HG03571 (cell line): ENCODE results near the gene CAMK2A.

Experiments used
- ATAC-seq: cut with Tn5 transposase; IDR thresholded peaks from one replicate; pipeline ENCODE4 v1.9.1; 2021; ENCODE audit not compliant: unreplicated experiment

CAMK2A gene

DNA sequence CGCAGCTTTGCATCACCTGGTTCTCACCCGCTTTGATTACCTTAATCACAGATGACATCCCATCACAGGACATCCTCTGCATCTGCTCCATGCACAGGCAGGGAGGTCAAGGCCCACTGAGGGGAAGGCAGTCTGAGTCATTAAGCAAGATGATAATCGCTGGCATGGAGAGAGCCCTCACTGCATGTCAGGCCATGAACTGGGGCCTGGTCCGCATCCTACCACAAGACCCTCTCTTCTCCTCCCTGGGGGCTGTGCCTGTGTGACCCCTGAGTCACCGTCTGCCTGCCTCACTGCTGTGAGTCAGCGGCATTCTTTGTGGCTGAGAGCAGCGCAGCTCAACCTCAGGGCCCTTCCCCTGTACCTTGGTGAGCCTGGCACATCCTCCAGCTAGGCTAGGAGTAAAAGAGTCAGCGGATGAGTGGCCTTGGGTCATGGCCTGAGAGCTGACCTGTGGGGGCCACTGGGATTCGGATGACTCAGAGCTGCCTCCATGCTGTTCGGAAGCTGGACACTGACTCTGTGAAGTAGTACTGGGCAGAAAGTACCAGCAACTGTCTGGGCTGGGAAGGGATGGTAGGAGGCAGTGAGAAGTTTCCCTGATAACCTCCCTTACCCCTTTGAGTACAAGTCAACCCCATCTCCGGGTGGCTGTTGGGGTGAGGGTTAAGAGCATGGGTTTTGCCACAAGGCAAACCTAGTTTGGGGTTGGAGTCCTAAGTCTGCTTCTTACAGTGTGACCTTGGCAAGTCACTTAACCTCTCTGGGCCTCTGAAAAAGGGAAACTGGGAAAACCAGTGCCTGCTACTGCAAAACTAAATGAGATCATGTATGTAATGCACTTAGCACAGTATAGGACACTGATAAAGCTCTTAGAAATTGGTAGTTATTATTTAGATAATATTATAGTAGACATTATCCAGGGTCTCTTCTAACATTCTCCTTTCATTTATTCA is 27.8 kb upstream of the CAMK2A start:
- ATAC-seq: no peak

GRCh38 chr5:150316320-150316719 is 26.7 kb upstream of the CAMK2A start:
- ATAC-seq: no peak

DNA sequence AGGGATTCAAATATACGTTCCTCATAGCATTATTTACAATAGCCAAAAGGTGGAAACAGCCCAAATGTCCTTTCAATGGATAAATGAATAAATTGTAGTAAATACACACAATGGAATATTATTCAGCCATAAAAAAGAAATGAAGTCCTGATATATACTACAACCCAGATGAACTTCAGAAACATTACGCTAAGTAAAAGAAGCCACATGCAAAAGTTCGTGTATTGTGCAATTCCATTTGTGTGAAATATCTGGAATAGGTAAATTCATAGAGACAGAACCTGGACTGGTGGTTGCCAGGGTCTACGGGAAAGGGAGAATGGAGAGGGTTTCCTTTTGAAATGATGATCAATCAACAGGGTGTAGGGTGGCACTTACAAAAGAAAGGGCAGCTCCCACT is 25.7 kb upstream of the CAMK2A start:
- no peak for ATAC-seq

DNA sequence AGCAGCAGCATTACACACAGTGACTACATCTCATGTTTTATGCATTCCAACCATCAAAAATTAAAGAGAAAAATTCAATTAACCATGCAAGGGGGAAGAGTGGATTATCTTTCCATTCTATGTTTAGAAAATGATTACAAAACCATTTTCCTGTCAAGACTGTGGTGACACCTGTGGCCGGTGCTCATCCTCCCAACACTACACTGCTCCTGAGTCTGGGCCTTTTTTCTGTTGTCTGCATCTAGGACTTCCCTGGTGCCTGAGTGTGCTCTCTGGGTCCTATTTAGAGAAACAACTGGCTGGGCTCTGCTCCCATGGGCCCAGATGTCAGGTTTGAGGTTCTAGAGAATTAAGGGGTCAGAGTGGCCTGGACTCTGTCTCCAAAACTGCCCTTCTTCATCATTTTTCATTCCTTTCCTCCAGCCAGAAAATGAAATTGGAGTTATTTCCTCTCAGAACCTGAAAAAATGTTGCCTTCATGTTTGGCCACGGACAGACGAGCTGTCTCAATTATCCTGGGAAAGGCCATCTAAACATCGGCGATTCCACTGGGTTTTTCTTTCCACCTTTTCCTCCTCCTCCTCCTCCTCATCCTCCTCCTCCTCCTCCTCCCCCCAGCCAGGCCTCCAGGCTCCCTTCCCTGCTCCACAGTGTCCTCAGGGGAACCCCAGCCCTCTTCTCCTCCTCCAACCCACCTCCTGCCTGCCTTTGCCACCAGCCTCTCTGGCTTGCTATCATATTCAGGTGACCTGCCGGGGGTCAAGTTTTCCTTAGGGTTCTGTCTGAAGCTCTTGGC is 24.5 kb upstream of the CAMK2A start:
- no peak for ATAC-seq

GRCh38 chr5:150313501-150313900 is 23.9 kb upstream of the CAMK2A start:
- no peak for ATAC-seq

DNA sequence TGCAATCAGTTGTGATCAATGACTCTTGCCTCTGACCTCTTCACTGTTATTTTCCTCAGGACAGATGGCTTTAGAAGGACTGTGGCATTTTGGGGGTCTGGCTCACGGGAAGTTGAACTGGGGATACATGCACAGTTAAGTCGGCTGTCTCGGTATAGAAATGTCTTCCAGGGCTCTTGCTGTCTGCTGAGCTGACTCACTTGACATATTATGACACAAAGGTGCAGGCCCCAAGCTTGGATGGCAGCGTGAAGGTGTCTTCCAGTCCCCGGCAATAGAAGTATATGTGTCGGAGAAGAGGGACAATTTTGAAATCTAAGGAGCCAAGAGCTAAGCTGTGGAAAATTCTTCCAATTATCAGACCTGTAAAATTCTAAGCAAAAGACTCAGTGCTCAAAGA is 22.9 kb upstream of the CAMK2A start:
- ATAC-seq: no peak

- ATAC-seq: no peak
These were observed 21.6 kb upstream of the CAMK2A start for GRCh38 chr5:150311015-150311692.

DNA sequence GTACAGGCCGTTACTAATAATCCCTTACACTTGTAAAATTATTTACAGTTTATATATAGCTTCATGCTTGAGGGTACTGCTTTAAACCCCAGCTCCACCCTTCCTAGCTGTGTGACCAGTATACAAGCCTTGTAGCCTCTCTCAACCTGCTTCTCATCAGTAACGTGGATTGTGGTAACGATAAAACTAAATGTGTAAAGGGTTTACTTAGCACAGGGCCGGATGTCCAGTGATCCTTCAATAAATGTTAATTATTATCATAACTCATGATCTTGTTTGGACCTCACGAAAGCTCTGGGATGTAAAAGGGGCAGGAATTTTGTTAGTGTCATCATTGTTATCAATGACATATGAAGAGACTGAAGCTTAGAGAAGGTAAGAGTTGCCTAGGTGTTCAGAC is 20.7 kb upstream of the CAMK2A start:
- no peak for ATAC-seq

DNA sequence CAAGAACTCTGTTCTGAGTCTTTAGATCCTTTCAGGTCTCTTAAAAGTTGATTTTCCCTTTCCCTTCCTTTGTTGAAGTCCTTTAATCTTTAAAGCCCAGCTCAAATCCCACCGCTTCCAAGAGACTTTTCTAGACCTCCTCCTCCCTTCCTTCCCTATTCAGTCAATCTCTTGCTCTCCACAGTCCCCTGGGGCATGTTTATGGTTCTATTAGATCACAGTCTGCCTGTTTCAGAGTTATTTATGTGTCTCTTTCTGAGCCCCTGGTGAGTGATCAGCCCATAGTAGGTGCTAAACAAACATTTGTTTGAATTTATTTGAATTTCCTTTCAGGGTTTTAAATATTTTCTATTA is 20.3 kb upstream of the CAMK2A start:
- ATAC-seq: no peak

GRCh38 chr5:150309101-150309885 is 19.7 kb upstream of the CAMK2A start:
- no peak for ATAC-seq

GRCh38 chr5:150307617-150308426 is 18.2 kb upstream of the CAMK2A start:
- ATAC-seq: no peak

- ATAC-seq: no peak
These were observed 17.2 kb upstream of the CAMK2A start for GRCh38 chr5:150306775-150307174.

DNA sequence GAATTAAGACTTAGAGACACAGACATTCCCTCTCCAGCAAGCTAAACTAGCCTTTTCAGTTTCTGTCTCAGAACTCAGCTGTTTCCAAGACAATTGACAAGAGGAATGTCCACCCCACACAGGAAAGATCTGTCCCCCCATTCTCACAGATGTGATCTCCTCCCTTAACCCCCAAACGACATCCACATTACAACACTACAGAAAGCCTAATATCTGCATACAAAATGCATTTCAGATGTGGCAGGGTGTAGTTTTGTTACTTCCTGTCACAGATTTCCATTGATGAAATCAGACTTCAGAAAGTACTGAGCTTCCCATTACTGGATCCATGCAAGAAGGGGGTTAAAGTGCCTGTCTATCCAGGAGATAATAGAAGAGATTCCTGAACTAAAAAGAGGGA is 16.0 kb upstream of the CAMK2A start:
- no peak for ATAC-seq

DNA sequence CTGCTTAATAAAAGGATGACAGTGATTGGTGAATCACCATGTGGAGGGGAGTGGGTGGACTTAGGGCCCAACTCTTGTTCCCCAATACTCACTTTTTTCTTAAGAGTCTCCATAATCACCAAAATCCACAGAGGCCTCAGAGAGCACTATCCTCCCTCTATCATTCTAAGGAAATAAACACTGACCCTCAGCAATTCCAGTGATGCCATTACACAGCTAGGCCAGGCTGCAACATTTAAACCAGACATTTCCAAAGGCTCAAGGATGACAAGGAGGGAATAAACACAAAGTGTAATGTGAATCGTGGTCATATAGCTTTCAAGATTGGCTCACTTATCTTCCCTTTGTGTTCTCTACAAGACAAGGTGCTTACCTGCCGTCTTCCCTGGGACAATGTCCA is 15.5 kb upstream of the CAMK2A start:
- ATAC-seq: no peak

DNA sequence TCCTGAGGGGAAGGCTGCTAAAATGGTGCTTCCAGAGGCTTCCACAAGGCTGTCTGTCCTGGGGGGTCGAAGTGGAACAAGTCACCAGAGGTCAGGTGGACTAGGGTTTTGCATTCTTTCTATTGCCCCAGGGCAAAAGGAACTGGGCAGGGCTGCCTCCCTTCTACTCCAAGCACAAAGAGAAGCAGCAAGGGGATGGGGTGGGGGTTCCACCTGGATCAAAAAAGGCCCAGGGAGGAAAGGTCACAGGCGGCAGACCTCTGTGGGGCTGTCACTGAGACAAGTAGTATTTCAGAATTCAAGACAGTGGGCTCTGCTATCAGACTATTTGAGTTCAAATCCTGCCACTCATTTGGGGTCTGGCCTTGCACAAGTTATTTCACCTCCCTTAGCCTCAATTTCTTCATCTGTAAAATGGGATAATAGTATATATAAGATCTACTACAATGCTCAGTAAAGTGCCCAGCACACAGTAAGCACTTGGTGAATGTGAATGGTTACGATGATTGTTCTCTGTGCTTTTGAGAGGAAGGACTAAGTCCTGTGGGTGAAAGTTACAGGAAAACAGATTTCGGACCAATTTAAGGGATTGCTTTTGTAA is 15.0 kb upstream of the CAMK2A start:
- ATAC-seq: no peak

- ATAC-seq: no peak
These were observed 14.2 kb upstream of the CAMK2A start for GRCh38 chr5:150303660-150304386.

GRCh38 chr5:150303070-150303615 is 13.6 kb upstream of the CAMK2A start:
- no peak for ATAC-seq

DNA sequence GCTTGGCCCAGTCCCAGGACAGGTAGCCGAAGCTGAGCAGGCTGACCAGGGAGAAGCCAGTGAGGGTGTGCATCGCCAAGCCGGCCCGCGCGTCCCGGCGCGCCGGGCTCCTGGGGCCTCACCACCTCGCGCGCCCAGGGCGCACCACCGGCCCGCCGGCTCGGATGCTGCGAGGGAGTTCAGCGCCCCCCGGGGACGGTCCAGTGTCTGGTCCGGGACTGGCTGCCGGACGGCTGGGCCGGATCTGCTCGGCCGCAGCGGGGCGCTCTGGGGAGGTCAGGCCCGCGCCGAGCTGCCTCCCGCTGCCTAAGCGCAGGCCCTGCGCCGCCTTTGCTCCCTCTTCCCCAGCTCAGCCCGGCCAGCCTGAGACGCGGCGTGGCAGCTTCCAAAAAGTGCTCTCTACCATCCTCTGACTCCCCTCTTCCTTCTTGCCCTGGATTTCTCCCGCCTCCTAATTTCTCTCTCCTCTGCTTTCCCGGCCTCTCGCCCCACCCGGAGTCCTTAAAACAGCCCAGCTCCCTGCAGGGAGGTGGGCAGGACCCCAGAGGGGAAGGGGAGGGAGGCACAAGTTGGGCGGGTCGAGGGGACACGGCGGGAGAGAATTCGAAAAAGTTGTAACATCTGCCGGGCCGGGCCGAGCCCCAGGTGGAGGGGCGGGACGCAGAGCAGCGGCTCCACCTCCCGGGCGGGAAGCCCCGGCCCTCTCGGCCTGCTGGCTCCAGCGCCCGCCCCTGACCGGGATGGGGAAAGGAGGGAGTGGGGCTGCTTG is 12.9 kb upstream of the CAMK2A start, which contains the start of gene ARSI:
TSS of gene ARSI (minus strand) at position 605 of the 769 bp plus-strand sequence. CDS start at position 73, 532 bp downstream.
- no peak for ATAC-seq
